Measurements from ENCODE around the gene KLHL26. TPM values are rescaled to one million over a fixed set of nuclear protein-coding genes. Genes with fewer than 3 reads are reported as not detected.

KLHL26 gene
- total RNA-seq, 2 donors from 2014 or later, result 7.3 to 14.7 TPM

GRCh38 chr19:18671303-18672043 is 34.6 kb downstream of the KLHL26 start:
- no peak for TF ChIP-seq CTCF (IDR thresholded peaks at IDR 0.05)
- Histone ChIP-seq H3K9me3 (no peaks in the 10 kb centered on the region), H3K27me3 (no peaks in the 10 kb centered on the region), H3K9ac (ENCODE audit: low read depth in 2 of 2, low read length in 2 of 2) (no peak overlapping the region), H3K27ac (no peak overlapping the region), H3K36me3 (no peaks in the 10 kb centered on the region), H3K4me1 (no peaks in the 10 kb centered on the region), H3K4me3 (no peak overlapping the region)
- intact Hi-C loops (cut with DNase I), result no loop called here
- no peak for DNase-seq

GRCh38 chr19:18672044-18672451 is 35.2 kb downstream of the KLHL26 start:
- H3K9me3 ChIP-seq, result no peaks in the 10 kb centered on the region
- H3K36me3 ChIP-seq, result no peaks in the 10 kb centered on the region
- no peaks in the 10 kb centered on the region for H3K4me1 ChIP-seq
- no peak overlapping the region for H3K27ac ChIP-seq
- no peaks in the 10 kb centered on the region for H3K27me3 ChIP-seq
- intact Hi-C loops (cut with DNase I), result no loop called here
- no peak overlapping the region for H3K4me3 ChIP-seq
- no peak for DNase-seq
- H3K9ac ChIP-seq (ENCODE audit: low read depth in 2 of 2, low read length in 2 of 2), result no peak overlapping the region
- TF ChIP-seq CTCF (IDR thresholded peaks at IDR 0.05), result no peak

GRCh38 chr19:18672606-18673337 is 35.9 kb downstream of the KLHL26 start:
- DNase-seq, result no peak
- intact Hi-C loops (cut with DNase I), result no loop called here
- Histone ChIP-seq H3K27ac (no peak overlapping the region), H3K9ac (ENCODE audit: low read depth in 2 of 2, low read length in 2 of 2) (no peak overlapping the region), H3K4me3 (no peak overlapping the region), H3K4me1 (no peaks in the 10 kb centered on the region), H3K9me3 (no peaks in the 10 kb centered on the region), H3K27me3 (no peaks in the 10 kb centered on the region), H3K36me3 (no peaks in the 10 kb centered on the region)
- no peak for TF ChIP-seq CTCF (IDR thresholded peaks at IDR 0.05)

- Histone ChIP-seq H3K9ac (ENCODE audit: low read depth in 2 of 2, low read length in 2 of 2) (no peak overlapping the region), H3K36me3 (no peaks in the 10 kb centered on the region), H3K27ac (no peak overlapping the region), H3K9me3 (no peaks in the 10 kb centered on the region), H3K4me1 (no peaks in the 10 kb centered on the region), H3K4me3 (no peak overlapping the region), H3K27me3 (no peaks in the 10 kb centered on the region)
- DNase-seq, result no peak
- intact Hi-C loops (cut with DNase I), result no loop called here
- no peak for TF ChIP-seq CTCF (IDR thresholded peaks at IDR 0.05)
These were observed 37.8 kb downstream of the KLHL26 start for GRCh38 chr19:18674616-18675015.

- no peak for DNase-seq
- H3K4me3 ChIP-seq, result no peak overlapping the region
- no peaks in the 10 kb centered on the region for H3K4me1 ChIP-seq
- no peak overlapping the region for H3K9ac ChIP-seq (ENCODE audit: low read depth in 2 of 2, low read length in 2 of 2)
- no peaks in the 10 kb centered on the region for H3K36me3 ChIP-seq
- peak; percentile 28 for TF ChIP-seq CTCF (IDR thresholded peaks at IDR 0.05)
- H3K9me3 ChIP-seq, result no peaks in the 10 kb centered on the region
- H3K27ac ChIP-seq, result no peak overlapping the region
- no peaks in the 10 kb centered on the region for H3K27me3 ChIP-seq
- intact Hi-C loops (cut with DNase I), result no loop called here
These were observed 39.0 kb downstream of the KLHL26 start for GRCh38 chr19:18675779-18676178.

Data from colonic mucosa (tissue), 4 donors.